Measurements from ENCODE around the gene NOTUM. TPM values are rescaled to one million over a fixed set of nuclear protein-coding genes. Genes with fewer than 3 reads are reported as not detected.

NOTUM gene
- total and polyA plus RNA-seq, 2 donors (not counting 3 experiments of a cell fraction or from before 2014, with no cell fraction given): not detected

DNA sequence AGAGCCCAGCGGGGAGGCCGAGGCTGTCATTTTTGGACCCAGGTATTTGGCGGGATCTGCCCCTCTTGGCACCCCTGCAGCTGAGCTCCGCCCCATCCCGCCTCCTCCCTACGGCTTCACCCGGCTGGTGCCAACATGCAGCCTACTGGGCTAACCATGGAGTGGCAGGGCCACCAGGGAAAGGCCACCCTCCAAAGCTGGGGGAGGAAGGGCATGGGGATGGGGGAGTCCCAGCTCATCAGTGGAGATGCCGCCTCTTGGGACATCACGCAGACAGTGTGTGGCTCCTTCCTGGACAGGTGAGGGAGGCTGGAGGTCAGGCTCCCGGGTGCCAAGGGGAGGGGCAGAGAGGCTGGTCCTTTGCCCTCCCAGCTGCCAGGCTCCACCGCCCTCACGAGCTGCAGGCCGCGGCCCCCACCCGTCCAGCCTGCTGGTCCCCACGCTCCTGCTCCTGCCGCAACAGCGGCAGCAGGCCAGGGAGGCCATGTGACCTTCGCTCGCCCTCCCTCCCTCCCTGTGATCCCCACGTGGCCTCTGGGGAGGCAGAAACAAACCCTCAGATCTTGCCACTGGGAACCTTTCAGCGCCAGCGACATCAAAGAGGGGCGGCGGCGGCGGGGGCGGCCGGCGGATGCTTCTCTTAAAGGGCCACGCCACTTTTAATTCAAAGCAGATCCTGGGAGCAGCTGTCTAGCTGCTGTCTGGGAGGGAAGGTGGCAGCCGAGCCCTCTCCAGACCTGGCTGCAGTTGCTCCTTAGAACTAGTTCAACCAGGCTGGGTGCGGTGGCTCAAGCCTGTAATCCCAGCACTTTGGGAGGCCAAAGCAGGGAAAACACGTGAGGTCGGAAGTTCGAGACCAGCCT, 6.8 kb upstream of the NOTUM start:
- Histone ChIP-seq H3K27me3 (ENCODE audit: control insufficient read depth in 2 of 2, insufficient read depth in 2 of 2, low read length in 2 of 2) (peaks cover 15 to 16% of the 10 kb centered on the region in 2 experiments), H3K9me1 (replicated peaks; ENCODE audit: control insufficient read depth, extremely low read depth, insufficient read depth, low read length) (no peaks in the 10 kb centered on the region), H3K27ac (ENCODE audit: insufficient read depth, low read depth, low read length) (no peak overlapping the region), H3K9me3 (replicated peaks; ENCODE audit: control insufficient read depth, insufficient read depth, low read length) (no peaks in the 10 kb centered on the region), H3K9ac (replicated peaks; ENCODE audit: extremely low read depth, insufficient read depth, low read length) (no peak overlapping the region), H3K4me1 (ENCODE audit: control insufficient read depth, extremely low read depth, insufficient read depth, low read length) (no peaks in the 10 kb centered on the region), H3K79me2 (ENCODE audit: control insufficient read depth, insufficient read depth, low read length) (no peaks in the 10 kb centered on the region), H2AFZ (ENCODE audit: low read depth, low read length) (peak overlapping the region; percentile 38), H3K4me3 (replicated peaks in 1 of 3; ENCODE audit: insufficient read depth in 1 of 3, low read depth in 1 of 3, low read length in 3 of 3) (no peak overlapping the region), H3K4me2 (ENCODE audit: insufficient read depth, low read length) (no peak overlapping the region), H3K36me3 (ENCODE audit: control insufficient read depth in 2 of 2, extremely low read depth in 1 of 2, insufficient read depth in 2 of 2, low read length in 2 of 2) (no peaks in the 10 kb centered on the region), H4K20me1 (replicated peaks; ENCODE audit: control insufficient read depth, extremely low read depth, insufficient read depth, low read length) (no peaks in the 10 kb centered on the region)
- no peak for FAIRE-seq
- dilution Hi-C loops (cut with MboI; ENCODE audit: extremely low pct_ligation_motif_present, low sequenced_read_pairs): no loop called here
- intact Hi-C loops (cut with micrococcal nuclease): no loop called here
- no peak for DNase-seq (ENCODE audit: low read depth, low spot score)
- TF ChIP-seq POLR2A (IDR thresholded peaks at IDR 0.05; ENCODE audit: low read depth, low read length): no peak
- TF ChIP-seq EZH2 (IDR thresholded peaks at IDR 0.05; ENCODE audit: borderline replicate concordance, low read depth, low read length, severe bottlenecking): no peak
- TF ChIP-seq, protein P1, sequence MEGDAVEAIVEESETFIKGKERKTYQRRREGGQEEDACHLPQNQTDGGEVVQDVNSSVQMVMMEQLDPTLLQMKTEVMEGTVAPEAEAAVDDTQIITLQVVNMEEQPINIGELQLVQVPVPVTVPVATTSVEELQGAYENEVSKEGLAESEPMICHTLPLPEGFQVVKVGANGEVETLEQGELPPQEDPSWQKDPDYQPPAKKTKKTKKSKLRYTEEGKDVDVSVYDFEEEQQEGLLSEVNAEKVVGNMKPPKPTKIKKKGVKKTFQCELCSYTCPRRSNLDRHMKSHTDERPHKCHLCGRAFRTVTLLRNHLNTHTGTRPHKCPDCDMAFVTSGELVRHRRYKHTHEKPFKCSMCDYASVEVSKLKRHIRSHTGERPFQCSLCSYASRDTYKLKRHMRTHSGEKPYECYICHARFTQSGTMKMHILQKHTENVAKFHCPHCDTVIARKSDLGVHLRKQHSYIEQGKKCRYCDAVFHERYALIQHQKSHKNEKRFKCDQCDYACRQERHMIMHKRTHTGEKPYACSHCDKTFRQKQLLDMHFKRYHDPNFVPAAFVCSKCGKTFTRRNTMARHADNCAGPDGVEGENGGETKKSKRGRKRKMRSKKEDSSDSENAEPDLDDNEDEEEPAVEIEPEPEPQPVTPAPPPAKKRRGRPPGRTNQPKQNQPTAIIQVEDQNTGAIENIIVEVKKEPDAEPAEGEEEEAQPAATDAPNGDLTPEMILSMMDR (IDR thresholded peaks at IDR 0.05; ENCODE audit: extremely low read depth in 1 of 2, insufficient read depth in 1 of 2, low read depth in 1 of 2, low read length in 2 of 2): no peak
- TF ChIP-seq MYC (IDR thresholded peaks at IDR 0.05; ENCODE audit: low read depth, low read length): no peak
- TF ChIP-seq, protein P2, sequence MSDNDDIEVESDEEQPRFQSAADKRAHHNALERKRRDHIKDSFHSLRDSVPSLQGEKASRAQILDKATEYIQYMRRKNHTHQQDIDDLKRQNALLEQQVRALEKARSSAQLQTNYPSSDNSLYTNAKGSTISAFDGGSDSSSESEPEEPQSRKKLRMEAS (IDR thresholded peaks at IDR 0.05; ENCODE audit: insufficient read depth, insufficient read length): no peak
- TF ChIP-seq FOS (IDR thresholded peaks at IDR 0.05; ENCODE audit: borderline replicate concordance, insufficient read depth, low read length): no peak
- no peak for TF ChIP-seq JUN (IDR thresholded peaks at IDR 0.05; ENCODE audit: borderline replicate concordance, insufficient read depth, insufficient read length, low read depth)
- TF ChIP-seq GATA2 (IDR thresholded peaks at IDR 0.05; ENCODE audit: insufficient read depth, insufficient read length, low read depth, low read length): no peak
- BruUV-seq (replicated peaks): no TSS peak
- CTCF ChIA-PET: interaction anchor here (1.6 to 2.4 kb wide), 4 partner anchors 9 to 54 kb away, joined by 3 to 7 read pairs (median 5); no protein-coding TSS in a partner anchor
- POLR2A ChIA-PET: no interaction called here

Data from endothelial cell of umbilical vein (primary cell).